Left ventricle myocardium inferior (tissue), 1 donor: ENCODE data around the gene TAOK1. TPM values are rescaled to one million over a fixed set of nuclear protein-coding genes. Genes with fewer than 3 reads are reported as not detected.

Experiments used
- DNase-seq: peaks from one replicate; pipeline ENCODE4 v3.0.0-alpha.2; 2020
- H3K27ac ChIP-seq: fragments of 200-600 bp; replicated peaks from 2 replicates; pipeline ENCODE4 v1.8.0; 2021
- H3K27me3 ChIP-seq: fragments of 200-600 bp; 2 replicates; pipeline ENCODE4 v1.8.0; 2021; ENCODE audit warnings: low read depth
- H3K36me3 ChIP-seq: fragments of 200-600 bp; 2 replicates; pipeline ENCODE4 v1.8.0; 2021
- H3K4me1 ChIP-seq: fragments of 200-600 bp; 2 replicates; pipeline ENCODE4 v1.8.0; 2021
- H3K4me3 ChIP-seq: fragments of 200-600 bp; 2 replicates; pipeline ENCODE4 v1.8.0; 2021; ENCODE audit warnings: mild to moderate bottlenecking, moderate library complexity
- H3K9me3 ChIP-seq: fragments of 200-600 bp; replicated peaks from 2 replicates; pipeline ENCODE4 v1.8.0; 2021
- intact Hi-C: fragments of 100-400 bp; cut with micrococcal nuclease; formaldehyde crosslinking; loops from one replicate; pipeline ENCODE4 v1.11.0; 2022
- total RNA-seq: library from RNA; stranded (reverse); fragmentation: NEBNext Ultra II Directional; extraction: Animal tissue kit (Norgen Biotek cat#: 25700); gene quantifications from one replicate; pipeline ENCODE4 v1.2.1, GENCODE V29; 2021
- TF ChIP-seq, protein P1 (sequence below): fragments of 200-600 bp; IDR thresholded peaks from 2 replicates; pipeline ENCODE4 v1.8.0; 2021; ENCODE audit warnings: antibody characterized with exemption, mild to moderate bottlenecking, borderline replicate concordance
- donor health status: DM: no; HTN: yes; CAD: no; lungs with severe emphysema.

Gene TAOK1
- total RNA-seq, 1 donor from 2014 or later = 50.7 TPM

GRCh38 chr17:29518359-29518758 lies 128.2 kb downstream of the TAOK1 start:
- H3K27ac ChIP-seq = no peak overlapping the region
- H3K27me3 ChIP-seq = no peaks in the 10 kb centered on the region
- no peaks in the 10 kb centered on the region for H3K9me3 ChIP-seq
- no peak for DNase-seq
- TF ChIP-seq, protein P1, sequence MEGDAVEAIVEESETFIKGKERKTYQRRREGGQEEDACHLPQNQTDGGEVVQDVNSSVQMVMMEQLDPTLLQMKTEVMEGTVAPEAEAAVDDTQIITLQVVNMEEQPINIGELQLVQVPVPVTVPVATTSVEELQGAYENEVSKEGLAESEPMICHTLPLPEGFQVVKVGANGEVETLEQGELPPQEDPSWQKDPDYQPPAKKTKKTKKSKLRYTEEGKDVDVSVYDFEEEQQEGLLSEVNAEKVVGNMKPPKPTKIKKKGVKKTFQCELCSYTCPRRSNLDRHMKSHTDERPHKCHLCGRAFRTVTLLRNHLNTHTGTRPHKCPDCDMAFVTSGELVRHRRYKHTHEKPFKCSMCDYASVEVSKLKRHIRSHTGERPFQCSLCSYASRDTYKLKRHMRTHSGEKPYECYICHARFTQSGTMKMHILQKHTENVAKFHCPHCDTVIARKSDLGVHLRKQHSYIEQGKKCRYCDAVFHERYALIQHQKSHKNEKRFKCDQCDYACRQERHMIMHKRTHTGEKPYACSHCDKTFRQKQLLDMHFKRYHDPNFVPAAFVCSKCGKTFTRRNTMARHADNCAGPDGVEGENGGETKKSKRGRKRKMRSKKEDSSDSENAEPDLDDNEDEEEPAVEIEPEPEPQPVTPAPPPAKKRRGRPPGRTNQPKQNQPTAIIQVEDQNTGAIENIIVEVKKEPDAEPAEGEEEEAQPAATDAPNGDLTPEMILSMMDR = no peak
- H3K4me3 ChIP-seq = no peak overlapping the region
- H3K36me3 ChIP-seq = peaks cover 92% of the 10 kb centered on the region
- no peaks in the 10 kb centered on the region for H3K4me1 ChIP-seq
- intact Hi-C loops = no loop called here

GRCh38 chr17:29524692-29525091 lies 134.5 kb downstream of the TAOK1 start:
- Histone ChIP-seq H3K27ac (no peak overlapping the region), H3K9me3 (no peaks in the 10 kb centered on the region), H3K4me1 (no peaks in the 10 kb centered on the region), H3K4me3 (no peak overlapping the region), H3K36me3 (peaks cover 86% of the 10 kb centered on the region), H3K27me3 (no peaks in the 10 kb centered on the region)
- intact Hi-C loops = no loop called here
- TF ChIP-seq, protein P1 = no peak
- no peak for DNase-seq

GRCh38 chr17:29526322-29526721 lies 136.2 kb downstream of the TAOK1 start:
- no peaks in the 10 kb centered on the region for H3K27me3 ChIP-seq

GRCh38 chr17:29533976-29534375 lies 143.8 kb downstream of the TAOK1 start:
- DNase-seq = no peak
- no peak overlapping the region for H3K4me3 ChIP-seq
- TF ChIP-seq, protein P1 = no peak
- intact Hi-C loops = no loop called here
- H3K36me3 ChIP-seq = peaks cover 78% of the 10 kb centered on the region
- H3K4me1 ChIP-seq = no peaks in the 10 kb centered on the region
- no peaks in the 10 kb centered on the region for H3K9me3 ChIP-seq
- no peak overlapping the region for H3K27ac ChIP-seq
- H3K27me3 ChIP-seq = no peaks in the 10 kb centered on the region

More at GRCh38 chr17:29526322-29526721, 136.2 kb downstream of the TAOK1 start:
- H3K4me3 ChIP-seq = no peak overlapping the region
- H3K4me1 ChIP-seq = no peaks in the 10 kb centered on the region
- H3K36me3 ChIP-seq = peaks cover 90% of the 10 kb centered on the region
- no peak for DNase-seq
- no peak overlapping the region for H3K27ac ChIP-seq
- H3K9me3 ChIP-seq = no peaks in the 10 kb centered on the region
- intact Hi-C loops = no loop called here
- TF ChIP-seq, protein P1 = no peak

- TF ChIP-seq, protein P1 = no peak
- Histone ChIP-seq H3K27ac (no peak overlapping the region), H3K4me3 (no peak overlapping the region), H3K36me3 (peaks cover 45% of the 10 kb centered on the region), H3K9me3 (no peaks in the 10 kb centered on the region), H3K4me1 (peaks cover 3% of the 10 kb centered on the region), H3K27me3 (no peaks in the 10 kb centered on the region)
- no peak for DNase-seq
- intact Hi-C loops = no loop called here
Measured at GRCh38 chr17:29544066-29544465, 153.9 kb downstream of the TAOK1 start.

DNA sequence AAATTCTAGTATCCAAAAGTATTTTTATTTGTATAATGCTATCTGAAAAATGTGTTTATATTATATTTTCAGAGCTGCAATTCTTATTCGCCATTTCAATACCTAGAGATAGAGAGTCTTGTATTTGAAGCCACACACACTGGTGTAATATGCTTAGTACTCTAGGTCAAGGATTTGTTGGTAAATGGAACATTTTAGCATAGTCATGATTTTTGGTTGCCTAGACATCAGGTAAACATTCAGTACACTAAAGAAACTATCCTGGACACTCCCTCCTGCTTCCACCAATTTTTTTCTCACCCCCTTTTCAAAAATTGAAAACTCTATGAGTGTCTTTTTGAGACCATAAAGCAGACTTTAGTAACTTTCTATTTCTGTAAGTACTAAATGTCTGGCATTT lies 155.9 kb downstream of the TAOK1 start:
- Histone ChIP-seq H3K4me1 (peaks cover 16% of the 10 kb centered on the region), H3K9me3 (no peaks in the 10 kb centered on the region), H3K27ac (no peak overlapping the region), H3K4me3 (no peak overlapping the region), H3K27me3 (no peaks in the 10 kb centered on the region), H3K36me3 (peaks cover 29% of the 10 kb centered on the region)
- TF ChIP-seq, protein P1 = no peak
- DNase-seq = no peak
- intact Hi-C loops = no loop called here
